ENCODE measurements around the gene STRN4. TPM values are rescaled to one million over a fixed set of nuclear protein-coding genes. Genes with fewer than 3 reads are reported as not detected.
A peak's percentile ranks its signal among the peaks of the same experiment; 100 is the strongest.
"Not testable (repeated sequence)": the region's sequence is repeated elsewhere in the genome, so short reads cannot be mapped to it uniquely, and the experiment has no call there.

Gene STRN4
- total RNA-seq, 1 donor from 2014 or later, result 111 TPM

DNA sequence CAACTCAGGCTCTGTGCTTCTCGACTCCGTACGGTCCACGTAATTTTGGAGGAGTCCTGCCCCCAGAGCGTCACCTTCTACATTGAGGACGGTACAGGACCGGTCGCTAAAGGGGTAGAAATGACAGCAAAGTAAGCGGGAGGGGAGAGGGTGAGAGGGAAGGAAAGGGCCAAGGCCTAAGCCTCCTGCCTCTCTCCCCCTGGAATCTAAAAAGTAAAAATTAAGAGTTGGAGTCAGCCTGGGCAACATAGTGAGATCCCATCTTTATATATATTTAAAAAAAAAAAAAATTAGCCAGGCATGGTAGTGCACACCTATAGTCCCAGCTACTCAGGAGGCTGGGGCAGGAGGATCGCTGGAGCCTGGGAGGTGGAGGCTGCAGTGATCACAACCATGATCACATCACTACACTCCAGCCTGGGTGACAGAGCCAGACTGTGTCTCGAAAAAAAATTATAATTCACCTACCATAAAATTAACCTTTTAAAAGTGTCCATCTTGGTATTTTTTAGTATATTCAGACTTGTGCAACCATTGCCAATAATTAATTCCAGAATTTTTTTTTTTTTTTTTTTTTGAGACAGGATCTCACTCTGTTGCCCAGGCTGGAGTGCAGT is 29.5 kb upstream of the STRN4 start:
- Histone ChIP-seq H3K36me3 (ENCODE audit: control insufficient read depth, insufficient read depth, low read length) (peaks cover 4% of the 10 kb centered on the region), H3K4me3 (ENCODE audit: low read depth, low read length) (no peak overlapping the region), H3K27me3 (ENCODE audit: control insufficient read depth, insufficient read depth, low read length) (no peaks in the 10 kb centered on the region)
- TF ChIP-seq, protein P1, sequence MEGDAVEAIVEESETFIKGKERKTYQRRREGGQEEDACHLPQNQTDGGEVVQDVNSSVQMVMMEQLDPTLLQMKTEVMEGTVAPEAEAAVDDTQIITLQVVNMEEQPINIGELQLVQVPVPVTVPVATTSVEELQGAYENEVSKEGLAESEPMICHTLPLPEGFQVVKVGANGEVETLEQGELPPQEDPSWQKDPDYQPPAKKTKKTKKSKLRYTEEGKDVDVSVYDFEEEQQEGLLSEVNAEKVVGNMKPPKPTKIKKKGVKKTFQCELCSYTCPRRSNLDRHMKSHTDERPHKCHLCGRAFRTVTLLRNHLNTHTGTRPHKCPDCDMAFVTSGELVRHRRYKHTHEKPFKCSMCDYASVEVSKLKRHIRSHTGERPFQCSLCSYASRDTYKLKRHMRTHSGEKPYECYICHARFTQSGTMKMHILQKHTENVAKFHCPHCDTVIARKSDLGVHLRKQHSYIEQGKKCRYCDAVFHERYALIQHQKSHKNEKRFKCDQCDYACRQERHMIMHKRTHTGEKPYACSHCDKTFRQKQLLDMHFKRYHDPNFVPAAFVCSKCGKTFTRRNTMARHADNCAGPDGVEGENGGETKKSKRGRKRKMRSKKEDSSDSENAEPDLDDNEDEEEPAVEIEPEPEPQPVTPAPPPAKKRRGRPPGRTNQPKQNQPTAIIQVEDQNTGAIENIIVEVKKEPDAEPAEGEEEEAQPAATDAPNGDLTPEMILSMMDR (IDR thresholded peaks at IDR 0.05; ENCODE audit: insufficient read depth, low read length, poor library complexity, severe bottlenecking), result no peak
- no peak for DNase-seq (ENCODE audit: low read depth)

DNA sequence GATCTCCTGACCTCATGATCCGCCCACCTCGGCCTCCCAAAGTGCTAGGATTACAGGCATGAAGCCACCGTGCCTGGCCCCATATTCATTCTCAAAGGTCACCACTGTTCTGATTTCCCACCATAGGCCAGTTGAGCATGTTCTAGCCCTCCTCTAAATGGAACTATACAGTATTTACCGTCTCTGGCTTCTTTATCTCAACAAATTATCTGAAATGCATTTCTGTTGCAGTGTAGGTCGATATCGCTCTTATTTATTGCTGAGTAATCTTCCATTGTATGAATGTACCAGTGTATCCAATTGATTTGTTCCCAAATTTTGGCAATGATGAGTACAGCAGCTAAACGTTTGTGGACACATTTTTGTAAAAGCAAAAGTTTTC is 26.8 kb upstream of the STRN4 start:
- Histone ChIP-seq H3K36me3 (ENCODE audit: control insufficient read depth, insufficient read depth, low read length) (peaks cover 4% of the 10 kb centered on the region), H3K4me3 (ENCODE audit: low read depth, low read length) (no peak overlapping the region), H3K27me3 (ENCODE audit: control insufficient read depth, insufficient read depth, low read length) (no peaks in the 10 kb centered on the region)
- no peak for DNase-seq (ENCODE audit: low read depth)
- TF ChIP-seq, protein P1 (IDR thresholded peaks at IDR 0.05; ENCODE audit: insufficient read depth, low read length, poor library complexity, severe bottlenecking), result no peak

DNA sequence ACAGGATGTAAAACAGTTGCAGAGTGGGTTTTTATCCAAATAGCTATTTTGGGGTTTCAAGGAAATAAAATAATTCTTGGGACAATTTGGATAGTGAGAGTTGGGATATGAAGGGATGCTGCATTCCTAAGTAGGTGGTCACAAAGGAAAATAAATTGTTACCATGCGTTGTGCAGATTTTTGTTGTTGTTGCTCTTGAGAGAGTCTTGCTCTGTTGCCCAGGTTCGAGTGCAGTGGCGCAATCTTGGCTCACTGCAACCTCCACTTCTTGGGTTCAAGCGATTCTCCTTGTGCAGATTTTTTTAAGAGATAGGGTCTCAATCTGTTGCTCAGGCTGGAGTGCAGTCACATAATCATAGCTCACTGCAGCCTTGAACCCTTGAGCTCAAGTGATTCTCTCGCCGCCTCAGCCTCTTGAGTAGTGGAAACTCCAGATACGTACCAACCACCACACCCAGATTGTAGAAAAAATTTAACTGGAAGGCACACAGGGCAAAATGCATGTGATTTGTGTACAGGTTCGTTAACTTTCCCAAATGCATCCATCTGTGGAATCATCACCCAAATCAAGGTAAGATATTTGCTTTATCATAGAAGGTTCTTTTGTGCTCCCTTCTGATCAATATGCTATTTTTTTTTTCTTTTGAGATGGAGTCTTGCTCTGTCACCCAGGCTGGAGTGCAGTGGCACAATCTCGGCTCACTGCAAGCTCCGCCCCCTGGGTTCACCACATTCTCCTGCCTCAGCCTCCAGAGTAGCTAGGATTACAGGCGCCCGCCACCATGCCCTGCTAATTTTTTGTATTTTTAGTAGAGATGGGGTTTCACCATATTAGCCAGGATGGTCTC is 26.1 kb upstream of the STRN4 start:
- TF ChIP-seq, protein P1 (IDR thresholded peaks at IDR 0.05; ENCODE audit: insufficient read depth, low read length, poor library complexity, severe bottlenecking), result no peak
- H3K36me3 ChIP-seq (ENCODE audit: control insufficient read depth, insufficient read depth, low read length), result peaks cover 4% of the 10 kb centered on the region
- H3K27me3 ChIP-seq (ENCODE audit: control insufficient read depth, insufficient read depth, low read length), result no peaks in the 10 kb centered on the region
- no peak overlapping the region for H3K4me3 ChIP-seq (ENCODE audit: low read depth, low read length)
- DNase-seq (ENCODE audit: low read depth), result no peak

DNA sequence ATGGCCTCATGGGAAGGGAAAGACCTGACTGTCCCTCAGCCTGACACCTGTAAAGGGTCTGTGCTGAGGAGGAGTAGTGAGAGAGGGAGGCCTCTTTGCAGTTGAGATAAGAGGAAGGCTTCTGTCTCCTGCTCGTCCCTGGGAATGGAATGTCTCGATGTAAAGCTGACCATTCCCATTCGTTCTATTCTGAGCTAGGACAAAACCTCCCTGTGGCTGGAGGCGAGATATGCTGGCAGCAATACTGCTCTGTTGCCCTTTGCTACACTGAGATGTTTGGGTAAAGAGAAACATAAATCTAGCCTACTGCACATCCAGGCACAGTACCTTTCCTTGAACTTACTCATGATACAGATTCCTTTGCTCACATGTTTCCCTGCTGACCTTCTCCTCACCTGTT is 22.5 kb upstream of the STRN4 start:
- not testable (repeated sequence) for H3K27me3 ChIP-seq (ENCODE audit: control insufficient read depth, insufficient read depth, low read length); DNase-seq (ENCODE audit: low read depth); H3K4me3 ChIP-seq (ENCODE audit: low read depth, low read length); H3K36me3 ChIP-seq (ENCODE audit: control insufficient read depth, insufficient read depth, low read length)

DNA sequence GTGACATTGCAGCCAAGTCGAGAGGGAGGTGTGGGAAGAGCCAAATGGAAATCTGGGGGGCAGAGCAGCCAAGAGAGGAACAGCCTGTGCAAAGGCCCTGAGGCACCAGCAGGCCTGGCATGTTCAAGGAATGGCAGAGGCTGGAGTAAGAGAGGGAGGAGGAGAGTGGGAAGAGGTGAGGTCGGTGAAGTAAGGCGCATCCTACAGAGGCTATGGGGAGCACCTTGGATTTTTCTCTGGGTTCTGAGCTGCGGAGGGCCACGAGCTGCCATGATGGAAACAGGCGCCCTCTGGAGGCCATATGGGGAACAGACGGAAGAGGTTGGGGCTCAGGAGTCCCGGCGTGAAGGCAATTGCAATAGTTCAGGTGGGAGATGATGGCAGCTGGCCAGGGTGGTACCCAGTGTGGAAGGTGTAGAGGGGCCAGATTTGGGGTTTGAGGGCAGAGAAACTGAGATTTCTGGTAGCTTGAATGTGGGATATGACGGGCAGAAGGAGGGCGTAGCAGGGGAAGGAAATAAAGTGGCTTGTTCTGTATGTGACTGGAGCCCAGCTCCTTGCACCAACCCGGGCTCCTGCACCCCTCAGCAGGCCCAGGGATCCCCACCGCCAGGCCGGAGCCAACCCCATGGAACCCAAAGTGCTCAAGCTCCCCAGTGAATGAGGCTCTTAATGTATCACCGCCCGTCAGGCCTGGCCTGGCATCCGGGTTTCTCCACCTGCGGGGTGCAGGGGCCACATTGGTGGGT is 20.5 kb upstream of the STRN4 start:
- no peak for DNase-seq (ENCODE audit: low read depth)
- H3K36me3 ChIP-seq (ENCODE audit: control insufficient read depth, insufficient read depth, low read length), result no peaks in the 10 kb centered on the region

More for the DNA sequence above, 20.5 kb upstream of the STRN4 start:
- Histone ChIP-seq H3K4me3 (ENCODE audit: low read depth, low read length) (no peak overlapping the region), H3K27me3 (ENCODE audit: control insufficient read depth, insufficient read depth, low read length) (no peaks in the 10 kb centered on the region)
- TF ChIP-seq, protein P1 (IDR thresholded peaks at IDR 0.05; ENCODE audit: insufficient read depth, low read length, poor library complexity, severe bottlenecking), result peak; percentile 73
